Measurements from ENCODE around the gene NEMP1.
A peak's percentile ranks its signal among the peaks of the same experiment; 100 is the strongest.
"Not testable (repeated sequence)": the region's sequence is repeated elsewhere in the genome, so short reads cannot be mapped to it uniquely, and the experiment has no call there.

Gene NEMP1

DNA sequence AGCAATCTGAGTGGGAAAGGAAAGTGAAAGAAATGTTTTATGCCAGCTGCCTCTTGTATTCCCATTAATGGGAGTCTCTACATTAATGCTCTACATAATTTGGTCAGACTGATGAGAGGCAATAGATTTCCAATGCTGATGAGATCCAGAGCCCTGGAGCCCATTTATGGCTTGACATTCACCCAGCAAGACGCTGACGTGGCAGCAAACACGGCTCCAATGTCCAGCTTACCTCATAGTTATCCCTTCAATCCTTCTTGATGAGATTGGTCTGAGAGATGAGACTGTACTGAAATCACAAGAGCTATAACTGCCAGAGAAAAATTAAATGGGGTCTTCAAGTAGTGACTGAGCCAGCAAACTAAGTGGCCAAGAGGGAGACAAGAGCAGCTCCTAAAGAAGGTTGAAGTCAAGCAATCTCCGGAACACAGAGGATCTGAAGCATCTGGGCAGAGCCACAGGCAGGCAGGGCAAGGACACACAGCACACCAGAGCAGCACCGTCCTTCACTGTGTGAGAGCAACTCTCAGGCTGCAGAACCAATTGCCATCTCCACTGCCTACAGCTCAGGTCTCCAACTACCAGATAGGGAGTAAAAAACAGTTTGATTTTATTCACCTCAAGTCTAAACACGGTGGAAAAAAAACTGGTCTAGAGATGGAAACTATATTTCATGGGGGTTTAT, 21.4 kb downstream of the NEMP1 start:
- DNase-seq (ENCODE audit: low spot score): no peak

DNA sequence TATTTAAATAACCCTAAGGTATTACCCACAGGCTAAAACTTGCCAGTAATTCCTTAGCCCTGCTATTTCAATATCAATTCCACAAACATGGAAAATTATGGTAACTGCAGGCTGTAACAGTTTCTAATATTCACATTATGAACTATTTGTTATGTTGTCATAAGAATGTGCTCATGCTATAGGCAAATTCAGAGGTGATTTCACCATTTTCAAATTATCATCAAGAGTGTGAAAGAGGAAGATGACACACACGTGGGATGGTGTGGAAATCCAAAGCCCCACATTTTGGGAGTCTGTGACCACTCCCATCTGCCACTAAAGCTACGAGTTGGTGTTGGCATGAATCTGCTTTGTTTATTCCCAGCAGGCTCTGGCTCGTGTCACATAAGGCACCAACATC, 22.8 kb downstream of the NEMP1 start:
- no peak for DNase-seq (ENCODE audit: low spot score)

DNA sequence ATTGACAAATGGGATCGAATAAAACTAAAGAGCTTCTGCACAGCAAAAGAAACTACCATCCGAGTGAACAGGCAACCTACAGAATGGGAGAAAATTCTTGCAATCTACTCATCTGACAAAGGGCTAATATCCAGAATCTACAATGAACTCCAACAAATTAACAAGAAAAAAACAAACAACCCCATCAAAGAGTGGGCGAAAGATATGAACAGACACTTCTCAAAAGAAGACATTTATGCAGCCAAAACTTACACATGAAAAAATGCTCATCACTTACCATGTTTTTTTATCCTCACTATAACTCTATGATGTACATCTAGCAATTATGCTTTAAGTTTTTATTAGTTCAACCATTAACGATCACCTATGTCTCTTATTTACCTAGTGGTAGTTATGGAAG, 24.7 kb downstream of the NEMP1 start:
- not testable (repeated sequence) for DNase-seq (ENCODE audit: low spot score)

DNA sequence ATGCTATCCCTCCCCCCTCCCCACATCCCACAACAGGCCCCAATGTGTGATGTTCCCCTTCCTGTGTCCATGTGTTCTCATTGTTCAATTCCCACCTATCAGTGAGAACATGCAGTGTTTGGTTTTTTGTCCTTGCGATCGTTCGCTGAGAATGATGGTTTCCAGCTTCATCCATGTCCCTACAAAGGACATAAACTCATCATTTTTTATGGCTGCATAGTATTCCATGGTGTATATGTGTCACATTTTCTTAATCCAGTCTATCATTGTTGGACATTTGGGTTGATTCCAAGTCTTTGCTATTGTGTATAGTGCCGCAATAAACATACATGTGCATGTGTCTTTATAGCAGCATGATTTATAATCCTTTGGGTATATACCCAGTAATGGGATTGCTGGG, 25.4 kb downstream of the NEMP1 start:
- not testable (repeated sequence) for DNase-seq (ENCODE audit: low spot score)

DNA sequence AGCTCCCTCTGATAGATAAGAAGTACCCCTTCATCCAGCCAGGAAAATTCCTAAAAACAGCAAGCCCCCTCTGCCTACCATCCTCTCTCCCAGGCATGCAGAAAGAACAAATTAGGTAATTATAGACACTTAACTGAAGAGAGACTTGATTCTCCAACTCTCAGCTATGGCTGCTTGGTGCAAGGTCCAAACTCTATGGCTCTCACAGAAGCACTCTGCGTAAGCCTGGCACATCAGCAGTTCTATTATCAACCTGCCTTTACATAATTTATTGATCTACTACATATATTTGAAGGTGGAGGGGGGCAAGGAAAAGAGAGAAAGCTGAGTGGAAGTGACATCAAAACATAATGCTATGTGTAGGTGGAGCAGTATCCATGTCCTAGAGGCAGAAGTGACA, 27.6 kb downstream of the NEMP1 start:
- no peak for DNase-seq (ENCODE audit: low spot score)

DNA sequence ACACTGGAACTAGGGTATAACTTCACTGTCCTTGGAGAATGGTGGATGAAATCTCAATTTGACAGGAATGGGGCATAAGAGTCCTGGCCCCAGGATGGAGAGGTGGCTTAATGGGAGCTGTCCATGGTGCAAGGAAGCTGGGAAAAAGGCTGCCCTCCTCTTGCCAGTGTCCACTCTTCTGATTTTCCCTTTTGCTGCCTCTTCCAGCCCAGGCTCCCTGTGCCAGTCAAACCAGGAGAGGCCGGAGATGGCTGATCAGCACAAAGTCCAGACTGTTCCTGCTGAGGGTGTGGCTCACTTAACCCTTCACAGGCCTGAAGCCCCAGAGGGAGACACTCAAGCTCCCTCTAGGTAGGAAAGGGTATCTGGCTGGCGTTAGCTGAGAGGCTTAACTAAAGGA, 28.7 kb downstream of the NEMP1 start, which contains the start of gene MYO1A:
Gene MYO1A (minus strand): TSS at position 240 of the 400 bp plus-strand sequence. CDS start 1,806 bp downstream, outside the sequence.
- peak; percentile 56 for DNase-seq (ENCODE audit: low spot score)

DNA sequence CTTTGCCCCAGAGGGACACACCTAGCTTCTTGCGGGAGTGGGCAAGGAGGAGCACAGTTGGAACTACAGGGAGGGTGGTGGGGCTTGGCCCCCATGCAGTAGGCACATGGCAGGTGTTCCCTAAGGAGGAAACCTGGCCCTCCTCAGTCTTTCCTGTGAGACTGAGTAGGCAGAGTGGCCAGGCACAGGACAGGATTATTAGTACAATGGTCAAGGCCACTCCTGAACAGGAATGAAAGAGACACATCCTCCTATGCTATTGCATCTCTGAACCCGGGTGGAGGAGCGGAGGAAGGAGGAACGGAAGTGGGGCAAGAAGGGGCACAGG, 29.5 kb downstream of the NEMP1 start:
- DNase-seq (ENCODE audit: low spot score): no peak

DNA sequence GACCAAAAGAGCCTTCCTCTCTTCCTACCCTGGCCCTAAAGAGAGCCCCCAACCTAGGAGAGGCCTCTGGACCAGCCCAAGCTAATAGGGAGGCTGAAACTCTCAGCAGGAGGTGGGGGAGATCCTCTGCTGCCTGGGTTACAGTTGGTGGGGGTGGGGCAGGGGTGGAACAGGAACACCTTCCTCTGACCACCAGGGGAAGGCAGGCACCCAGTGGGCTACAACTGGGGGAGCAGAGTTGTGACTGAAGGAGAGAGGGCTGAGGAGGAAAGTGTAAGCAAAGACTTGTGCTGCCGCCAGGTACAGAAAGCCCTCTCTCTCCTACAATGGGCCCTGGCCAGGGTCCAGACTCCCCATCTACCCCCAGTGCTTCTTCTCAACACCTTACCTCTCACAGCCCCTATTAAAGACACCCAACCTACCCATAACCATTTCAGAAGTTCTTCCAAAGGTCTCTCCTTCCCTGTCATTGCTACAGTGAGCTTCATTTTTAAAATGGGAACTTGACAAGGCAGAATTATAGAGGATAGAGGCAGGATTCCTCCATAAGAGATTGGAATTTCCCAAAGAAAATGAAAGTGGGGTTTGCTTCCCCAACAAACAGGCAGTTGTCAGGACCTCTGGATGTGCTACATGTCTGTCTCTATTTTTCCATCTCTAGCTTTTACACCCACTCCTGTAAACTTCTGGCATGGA, 30.0 kb downstream of the NEMP1 start:
- DNase-seq (ENCODE audit: low spot score): no peak

DNA sequence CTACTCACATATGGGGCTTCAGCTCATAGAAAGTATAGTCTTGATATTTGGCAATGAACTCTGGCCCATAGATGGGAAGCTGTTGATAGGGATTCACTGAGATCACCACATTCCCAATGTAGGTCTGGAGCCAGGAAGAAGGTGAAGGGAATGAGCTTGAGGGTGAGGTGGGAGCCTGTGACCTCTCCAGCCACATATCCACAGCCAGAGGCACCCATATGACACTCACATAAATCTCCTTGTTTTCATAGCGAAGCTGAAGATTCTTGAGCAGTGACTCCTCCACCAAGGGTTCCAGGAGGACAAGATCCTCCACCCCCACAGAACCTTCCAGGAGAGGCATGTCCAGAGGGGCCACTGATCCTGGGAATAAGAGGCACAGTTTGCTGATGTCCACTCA, 30.6 kb downstream of the NEMP1 start:
- no peak for DNase-seq (ENCODE audit: low spot score)

DNA sequence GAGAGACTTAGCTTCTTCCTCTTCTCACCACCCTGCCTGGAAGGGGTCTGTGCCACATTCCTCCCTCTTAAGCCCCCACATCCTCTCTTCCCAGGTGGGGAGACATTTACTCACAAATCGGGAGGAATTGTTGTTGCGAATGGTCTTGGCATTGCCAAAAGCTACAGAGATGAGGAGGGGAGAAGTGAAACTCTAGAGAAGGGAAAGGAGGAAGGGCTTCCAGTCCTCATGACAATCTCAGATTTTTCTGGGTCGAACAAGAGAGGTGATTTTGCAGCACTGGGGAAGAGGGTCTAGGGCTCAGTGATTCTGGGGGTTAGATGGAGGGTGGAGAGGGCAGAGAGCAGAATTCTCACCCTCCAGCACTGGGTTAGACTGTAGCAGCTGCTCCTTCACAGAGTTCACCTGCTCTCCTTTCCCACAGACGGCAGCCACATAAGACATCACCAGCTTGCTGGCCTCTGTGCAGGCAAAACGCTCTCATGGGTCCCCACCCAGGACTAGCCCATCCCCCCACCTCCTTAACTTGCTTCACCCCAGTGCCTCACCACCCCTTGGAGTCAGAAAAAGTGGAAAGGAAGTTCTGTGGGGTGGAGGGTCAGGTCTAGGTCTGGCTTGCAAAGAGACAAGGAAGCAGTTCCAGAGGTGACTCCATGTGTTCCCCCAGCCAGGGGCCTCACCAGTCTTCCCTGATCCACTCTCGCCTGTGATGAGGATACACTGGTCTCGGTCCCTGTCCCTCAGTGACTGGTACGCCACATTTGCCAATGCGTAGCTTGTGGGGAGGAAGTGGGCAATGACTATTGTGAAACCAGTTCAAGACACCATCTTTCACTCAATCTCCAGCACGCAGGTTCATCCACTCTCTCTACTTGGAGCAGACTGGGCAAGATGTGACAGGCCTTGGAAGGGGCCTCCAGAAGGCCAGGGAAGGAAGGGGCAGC, 31.4 kb downstream of the NEMP1 start:
- no peak for DNase-seq (ENCODE audit: low spot score)

DNA sequence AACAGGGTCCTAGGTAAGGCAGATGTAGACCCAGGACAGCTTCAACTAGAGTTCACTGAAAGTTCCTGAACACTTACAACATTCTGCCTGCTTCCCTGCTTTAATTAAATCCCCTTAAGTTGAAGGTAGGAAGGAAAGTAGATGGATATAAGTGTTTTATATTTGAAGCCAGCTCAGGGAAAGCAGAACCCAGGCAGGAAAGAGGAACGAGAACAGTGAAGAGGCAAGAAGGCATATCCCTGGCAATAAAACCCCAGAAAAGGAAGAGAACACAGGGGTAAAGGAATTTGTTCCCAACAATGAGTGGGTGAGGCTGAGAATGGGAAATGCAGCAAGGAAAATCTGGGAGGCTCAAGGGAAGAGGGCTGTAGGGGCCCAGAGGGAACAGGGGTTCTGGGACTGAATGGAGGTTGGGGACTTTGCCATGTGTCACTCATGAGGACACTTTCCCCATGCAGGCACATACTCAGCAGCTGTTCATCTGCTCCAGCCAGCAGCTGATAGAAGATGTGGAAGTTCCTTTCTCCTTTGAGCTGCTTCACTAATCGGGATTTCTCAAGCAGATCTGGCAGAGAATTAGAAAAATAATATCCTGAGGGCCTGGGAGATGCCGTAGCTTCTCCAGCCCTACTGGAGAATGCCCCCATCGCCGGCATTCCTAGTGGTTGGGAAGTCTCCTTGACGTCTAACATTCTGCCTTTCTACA, 32.4 kb downstream of the NEMP1 start:
- DNase-seq (ENCODE audit: low spot score): no peak

DNA sequence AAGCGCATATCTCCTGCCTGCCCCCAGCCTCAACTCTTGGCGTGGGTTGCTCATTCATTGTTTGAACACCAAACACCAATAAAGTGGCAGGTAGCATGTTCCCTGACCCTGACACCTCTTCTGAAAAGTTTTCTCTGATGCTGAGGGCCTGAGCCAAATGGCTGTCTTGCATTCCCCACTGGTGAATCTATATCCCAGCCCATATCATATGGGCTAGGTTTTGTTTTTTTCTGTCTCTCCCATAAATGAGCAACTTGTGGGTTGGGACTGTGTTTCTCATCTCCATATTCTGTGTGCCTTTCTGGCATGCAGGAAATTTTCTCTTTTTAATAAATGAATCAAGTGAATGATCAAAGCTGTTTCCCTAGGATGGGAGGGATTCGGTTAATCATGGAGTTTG, 33.7 kb downstream of the NEMP1 start:
- no peak for DNase-seq (ENCODE audit: low spot score)

DNA sequence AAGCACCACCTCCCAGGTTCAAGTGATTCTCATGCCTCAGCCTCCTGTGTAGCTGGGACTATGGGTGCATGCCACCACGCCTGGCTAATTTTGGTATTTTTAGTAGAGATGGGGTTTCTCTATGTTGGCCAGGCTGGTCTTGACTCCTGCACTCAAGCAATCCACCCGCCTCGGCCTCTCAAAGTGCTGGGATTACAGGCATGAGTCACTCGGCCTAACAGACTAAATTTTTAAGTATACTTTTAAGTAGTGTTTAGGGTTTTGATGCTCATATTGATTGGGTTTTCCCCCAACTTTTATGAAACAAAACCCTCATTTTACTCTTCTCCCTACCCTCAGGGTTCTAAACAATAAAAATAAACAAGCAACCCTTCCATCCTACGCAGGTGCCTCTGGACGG, 34.1 kb downstream of the NEMP1 start:
- no peak for DNase-seq (ENCODE audit: low spot score)

DNA sequence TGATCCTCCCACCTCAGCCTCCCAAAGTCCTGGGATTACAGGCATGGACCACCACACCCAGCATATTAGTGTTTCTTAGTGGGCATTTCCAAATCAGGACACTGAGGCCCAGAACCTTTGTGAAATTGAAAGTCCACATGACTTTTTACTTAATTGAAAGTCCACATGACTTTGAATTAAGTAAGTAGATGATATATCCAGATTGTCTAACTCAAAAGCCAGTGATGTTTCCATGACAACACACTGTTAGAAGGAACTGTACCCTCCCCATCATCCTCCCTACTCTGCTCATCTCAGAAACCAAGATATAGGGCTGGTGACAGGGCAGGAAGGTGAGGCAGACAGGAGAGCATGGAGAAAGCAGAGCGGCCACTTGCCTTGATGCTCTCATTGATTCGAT, 35.9 kb downstream of the NEMP1 start:
- no peak for DNase-seq (ENCODE audit: low spot score)

DNA sequence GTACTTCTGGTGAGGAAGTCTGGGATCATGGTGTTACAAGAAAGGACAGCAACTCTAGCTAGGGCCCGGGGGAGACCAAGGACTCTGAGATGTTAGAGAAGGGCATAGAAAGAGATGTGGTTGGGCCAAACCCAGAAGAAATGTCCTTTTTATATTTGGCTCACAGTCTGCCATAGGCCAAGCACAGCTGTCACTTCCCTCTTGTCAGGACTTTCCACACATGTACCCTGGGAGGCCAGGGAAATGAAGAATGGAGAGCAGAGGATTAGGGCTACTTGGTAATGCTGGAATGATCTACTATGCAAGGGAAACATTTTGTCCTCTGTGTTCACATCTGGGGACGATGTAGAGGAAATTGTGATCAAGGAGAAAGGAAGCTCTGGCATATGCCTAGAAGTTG, 37.8 kb downstream of the NEMP1 start:
- no peak for DNase-seq (ENCODE audit: low spot score)

DNA sequence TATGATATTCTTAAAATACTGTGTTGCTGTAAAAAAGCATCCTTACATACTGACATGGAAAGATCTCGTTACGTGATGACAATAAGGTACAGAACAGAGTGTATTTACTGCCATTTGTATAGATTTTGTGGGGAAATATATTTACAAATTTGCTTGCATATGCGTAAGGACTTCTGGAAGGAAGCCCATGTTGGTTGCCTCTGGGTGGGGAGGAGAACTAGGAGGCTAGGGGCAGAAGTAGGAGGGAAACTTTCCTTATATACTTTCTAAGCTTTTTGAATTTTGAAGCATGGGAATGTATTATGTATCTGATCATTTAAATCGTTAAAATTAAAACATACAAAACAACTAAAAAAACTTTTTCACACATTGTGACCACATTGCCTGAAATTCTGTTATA, 38.4 kb downstream of the NEMP1 start:
- DNase-seq (ENCODE audit: low spot score): no peak

DNA sequence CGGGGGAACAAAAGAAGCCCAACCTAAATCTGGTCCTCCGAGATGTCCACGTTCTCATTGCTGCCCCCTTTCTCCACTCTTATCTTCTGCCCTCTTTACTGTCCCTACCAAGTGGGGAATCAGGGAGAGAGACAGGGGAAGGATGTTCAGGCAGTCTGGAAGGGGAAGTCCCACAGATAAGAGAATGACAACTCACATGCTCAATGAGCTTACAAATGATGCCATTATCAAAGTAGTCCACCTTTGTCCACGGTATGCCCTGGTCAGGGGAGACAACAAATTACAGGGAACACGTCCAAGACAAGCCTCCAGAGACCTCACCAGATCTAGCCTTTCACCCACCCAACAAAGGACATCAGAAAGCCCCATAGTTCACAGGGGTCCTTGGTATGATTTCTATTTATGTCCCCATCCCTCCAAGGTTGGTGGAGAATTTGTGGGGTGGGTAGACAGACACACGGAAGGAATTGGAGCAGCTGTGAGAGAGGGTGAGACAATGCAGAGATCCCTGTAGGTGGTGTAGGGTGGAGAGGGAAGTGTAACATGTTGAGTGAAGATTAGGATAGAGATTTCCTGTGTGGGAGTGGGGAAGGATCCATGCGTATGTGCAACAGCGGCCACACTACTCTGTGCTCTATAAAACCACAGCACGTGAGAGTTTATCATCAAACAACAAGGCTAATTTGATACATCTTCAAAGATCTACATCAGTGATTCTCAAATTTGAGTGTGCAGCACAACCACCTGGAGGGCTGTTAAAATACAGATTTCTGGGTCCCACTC, 39.4 kb downstream of the NEMP1 start:
- DNase-seq (ENCODE audit: low spot score): no peak

DNA sequence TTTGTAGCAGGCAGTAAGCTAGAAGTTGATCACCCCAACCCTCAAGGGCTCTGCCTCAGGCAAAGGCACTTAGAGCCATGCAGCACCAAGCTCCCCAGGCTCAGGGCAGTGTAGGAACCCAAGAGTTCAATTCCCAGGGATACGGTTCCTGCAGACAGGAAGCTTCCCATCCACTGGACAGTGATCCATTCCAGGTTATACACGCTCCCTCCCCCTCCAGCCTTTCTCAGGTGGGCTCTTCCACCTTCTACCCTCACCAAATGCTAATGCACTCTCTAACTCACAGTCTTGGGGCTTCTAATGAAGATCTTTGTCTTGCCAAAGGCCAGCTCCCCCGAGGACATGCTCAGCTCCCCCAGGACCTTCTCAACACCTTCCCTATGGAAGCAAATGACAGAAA, 41.3 kb downstream of the NEMP1 start:
- DNase-seq (ENCODE audit: low spot score): no peak

DNA sequence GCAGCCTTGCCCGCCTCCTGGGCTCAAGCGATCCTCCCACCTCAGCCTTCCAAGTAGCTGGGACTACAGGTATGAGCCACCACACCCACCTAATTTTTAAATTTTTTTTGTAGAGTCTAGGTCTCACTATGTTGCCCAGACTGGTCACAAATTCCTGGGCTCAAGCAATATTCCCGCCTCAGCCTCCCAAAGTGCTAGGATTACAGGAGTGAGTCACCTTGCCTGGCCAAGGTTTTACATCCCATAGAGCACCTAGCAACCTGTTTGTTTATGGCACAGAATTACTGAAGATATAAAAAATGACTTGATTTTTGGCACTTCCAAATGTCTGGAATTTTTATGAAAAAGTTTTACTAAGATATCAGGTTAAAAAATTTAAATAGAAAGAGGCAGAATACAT, 45.2 kb downstream of the NEMP1 start:
- DNase-seq (ENCODE audit: low spot score): no peak

DNA sequence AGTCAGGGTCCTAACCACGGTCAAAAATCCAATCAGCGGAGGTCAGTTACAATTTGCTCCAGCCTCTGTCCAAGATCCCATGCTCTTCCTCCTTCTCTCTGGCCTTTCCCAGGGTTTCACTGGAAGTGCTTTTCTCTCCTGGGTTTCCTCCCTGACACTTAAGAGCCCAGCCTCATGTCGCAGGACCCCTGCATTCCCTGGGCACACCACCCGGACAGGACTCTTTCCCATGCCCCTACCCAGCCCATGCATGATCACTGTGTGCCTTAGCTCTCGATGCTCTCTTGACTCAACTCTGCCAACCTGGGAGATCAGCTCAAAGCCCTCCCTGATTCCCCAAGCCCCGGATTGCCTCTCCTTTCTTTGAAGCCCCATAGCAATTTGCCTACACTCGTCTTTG, 46.8 kb downstream of the NEMP1 start:
- no peak for DNase-seq (ENCODE audit: low spot score)

DNA sequence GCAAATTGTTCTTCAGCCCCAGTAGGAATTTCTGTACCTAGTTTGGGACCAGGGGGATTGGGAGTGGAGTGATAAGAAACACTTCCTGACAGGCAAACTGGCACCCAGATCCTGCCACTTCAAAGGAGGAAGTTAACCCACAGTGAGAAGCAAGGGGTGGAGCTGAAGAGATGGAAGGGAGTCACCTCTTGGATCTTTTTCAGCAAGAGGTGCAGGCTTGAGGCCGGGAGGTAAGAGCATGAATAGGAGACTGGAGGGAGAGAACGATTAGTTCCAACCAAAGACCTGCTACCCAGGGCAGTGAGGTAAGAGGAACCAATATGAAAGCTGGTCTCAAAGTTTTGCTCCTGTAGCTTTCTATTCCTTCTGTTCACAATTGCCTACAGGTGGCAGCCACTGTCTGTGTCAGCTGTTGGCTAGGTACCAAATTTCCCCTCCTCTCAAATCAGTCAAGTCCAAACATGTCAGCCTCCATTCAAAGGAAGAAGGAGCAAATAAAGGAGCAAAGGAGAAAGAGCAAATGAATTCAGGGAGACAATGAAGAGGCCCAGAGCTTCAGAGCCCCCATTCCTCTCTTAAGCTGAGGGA, 47.4 kb downstream of the NEMP1 start:
- DNase-seq (ENCODE audit: low spot score): no peak
